Fibroblast of lung (primary cell): ENCODE results near the gene LRRIQ1.

Experiments
- CTCF ChIP-seq, 2 donors: IDR thresholded peaks in 1 of 2; conservative IDR thresholded peaks in 1 of 2; 1 replicate in 1 of 2; 2 replicates in 1 of 2; pipeline ENCODE4 v1.5.1; 2011 to 2012; ENCODE audit warnings: low read length in 2 of 2, control low read depth in 1 of 2, inconsistent platforms in 1 of 2, low read depth in 1 of 2, mild to moderate bottlenecking in 1 of 2
- EZH2 ChIP-seq: IDR thresholded peaks from 2 replicates; pipeline ENCODE4 v1.5.1; 2012; ENCODE audit warnings: low read length, control low read depth, mild to moderate bottlenecking; ENCODE audit errors: missing control alignments

GRCh38 chr12:85157035-85157603, 121.0 kb downstream of the LRRIQ1 start:
- TF ChIP-seq CTCF (conservative IDR thresholded peaks at IDR 0.05 in 1 of 2, IDR thresholded peaks at IDR 0.05 in 1 of 2; ENCODE audit: low read depth in 1 of 2, low read length in 2 of 2): no peak
- TF ChIP-seq EZH2: no peak
